ENCODE measurements around the gene SYN1.

The SYN1 gene

DNA sequence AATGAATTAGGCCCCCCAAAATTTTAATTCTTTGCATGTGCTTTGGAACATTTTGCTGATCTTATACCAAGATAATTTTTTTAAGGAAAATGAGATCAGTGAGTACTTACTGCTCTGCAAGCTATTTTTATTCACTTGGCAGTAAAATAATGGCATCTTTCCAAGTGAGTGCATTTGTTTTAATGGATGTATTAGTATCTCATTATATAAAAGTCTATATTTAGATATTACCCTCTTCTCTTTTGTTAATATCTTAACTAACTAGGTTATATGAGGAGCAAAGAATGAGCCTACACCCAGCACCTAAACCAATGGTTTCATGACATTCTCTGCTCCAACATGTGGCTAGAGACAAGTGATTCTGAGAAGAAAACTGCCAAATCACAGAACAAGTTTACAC is 79.8 kb downstream of the SYN1 start:
- TF ChIP-seq, protein P1, sequence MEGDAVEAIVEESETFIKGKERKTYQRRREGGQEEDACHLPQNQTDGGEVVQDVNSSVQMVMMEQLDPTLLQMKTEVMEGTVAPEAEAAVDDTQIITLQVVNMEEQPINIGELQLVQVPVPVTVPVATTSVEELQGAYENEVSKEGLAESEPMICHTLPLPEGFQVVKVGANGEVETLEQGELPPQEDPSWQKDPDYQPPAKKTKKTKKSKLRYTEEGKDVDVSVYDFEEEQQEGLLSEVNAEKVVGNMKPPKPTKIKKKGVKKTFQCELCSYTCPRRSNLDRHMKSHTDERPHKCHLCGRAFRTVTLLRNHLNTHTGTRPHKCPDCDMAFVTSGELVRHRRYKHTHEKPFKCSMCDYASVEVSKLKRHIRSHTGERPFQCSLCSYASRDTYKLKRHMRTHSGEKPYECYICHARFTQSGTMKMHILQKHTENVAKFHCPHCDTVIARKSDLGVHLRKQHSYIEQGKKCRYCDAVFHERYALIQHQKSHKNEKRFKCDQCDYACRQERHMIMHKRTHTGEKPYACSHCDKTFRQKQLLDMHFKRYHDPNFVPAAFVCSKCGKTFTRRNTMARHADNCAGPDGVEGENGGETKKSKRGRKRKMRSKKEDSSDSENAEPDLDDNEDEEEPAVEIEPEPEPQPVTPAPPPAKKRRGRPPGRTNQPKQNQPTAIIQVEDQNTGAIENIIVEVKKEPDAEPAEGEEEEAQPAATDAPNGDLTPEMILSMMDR (IDR thresholded peaks at IDR 0.05; ENCODE audit: low read length, missing control alignments), result no peak
- no peak for DNase-seq (ENCODE audit: low read depth)
- H3K4me3 ChIP-seq (replicated peaks; ENCODE audit: low read depth, low read length), result no peak overlapping the region

- TF ChIP-seq, protein P1 (IDR thresholded peaks at IDR 0.05; ENCODE audit: low read length, missing control alignments), result no peak
- no peak for DNase-seq (ENCODE audit: low read depth)
Observed at GRCh38 chrX:47530049-47530448, 89.6 kb downstream of the SYN1 start.

DNA sequence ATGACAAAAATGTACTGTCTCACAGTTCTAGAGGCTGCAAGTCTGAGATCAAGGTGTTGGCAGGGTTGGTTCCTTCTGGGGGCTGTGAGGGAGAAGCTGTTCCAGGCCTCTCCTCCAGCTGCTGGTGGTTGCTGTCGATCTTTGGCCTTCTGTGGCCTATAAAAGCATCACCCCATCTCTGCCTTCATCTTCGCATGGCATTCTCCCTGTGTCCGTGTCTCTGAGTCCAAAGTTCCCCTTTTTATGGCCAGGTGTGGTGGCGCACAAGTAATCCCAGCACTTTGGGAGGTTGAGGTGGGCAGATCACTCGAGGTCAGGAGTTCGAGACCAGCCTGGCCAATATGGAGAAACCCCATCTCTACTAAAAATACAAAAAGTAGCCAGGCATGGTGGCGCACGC is 90.1 kb downstream of the SYN1 start:
- DNase-seq (ENCODE audit: low read depth), result no peak
- H3K4me3 ChIP-seq (replicated peaks; ENCODE audit: low read depth, low read length), result no peak overlapping the region
- TF ChIP-seq, protein P1 (IDR thresholded peaks at IDR 0.05; ENCODE audit: low read length, missing control alignments), result no peak

More at GRCh38 chrX:47530049-47530448, 89.6 kb downstream of the SYN1 start:
- no peak overlapping the region for H3K4me3 ChIP-seq (replicated peaks; ENCODE audit: low read depth, low read length)

GRCh38 chrX:47523713-47524166 is 95.9 kb downstream of the SYN1 start:
- peak overlapping the region; percentile 56 for H3K4me3 ChIP-seq (replicated peaks; ENCODE audit: low read depth, low read length)
- no peak for DNase-seq (ENCODE audit: low read depth)
- TF ChIP-seq, protein P1 (IDR thresholded peaks at IDR 0.05; ENCODE audit: low read length, missing control alignments), result no peak

- H3K4me3 ChIP-seq (replicated peaks; ENCODE audit: low read depth, low read length), result peak overlapping the region; percentile 56
- TF ChIP-seq, protein P1 (IDR thresholded peaks at IDR 0.05; ENCODE audit: low read length, missing control alignments), result peak; percentile 51
- peak; percentile 74 for DNase-seq (ENCODE audit: low read depth)
Observed at GRCh38 chrX:47523297-47523696, 96.4 kb downstream of the SYN1 start.
